ENCODE data around the gene NMUR1.

The NMUR1 gene

DNA sequence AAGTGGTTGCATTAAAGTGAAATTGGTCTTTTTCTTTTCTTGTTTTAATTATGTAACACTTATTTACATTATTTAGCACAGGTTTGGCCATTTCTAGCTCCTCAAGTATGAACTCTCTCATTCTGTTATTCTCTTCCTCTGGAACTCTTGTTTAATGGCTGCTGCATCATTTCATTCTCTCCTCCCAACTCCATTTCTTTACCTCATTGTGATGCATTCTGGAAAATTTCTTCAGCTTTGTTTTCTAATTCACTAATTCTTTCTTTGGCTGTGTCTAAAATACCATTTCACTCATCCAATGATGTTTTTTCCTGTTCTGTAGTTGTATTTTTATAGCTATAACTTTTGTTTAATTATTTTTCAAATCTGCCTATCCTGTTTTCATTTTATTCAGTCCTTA is 22.5 kb upstream of the NMUR1 start:
- no peak for DNase-seq

DNA sequence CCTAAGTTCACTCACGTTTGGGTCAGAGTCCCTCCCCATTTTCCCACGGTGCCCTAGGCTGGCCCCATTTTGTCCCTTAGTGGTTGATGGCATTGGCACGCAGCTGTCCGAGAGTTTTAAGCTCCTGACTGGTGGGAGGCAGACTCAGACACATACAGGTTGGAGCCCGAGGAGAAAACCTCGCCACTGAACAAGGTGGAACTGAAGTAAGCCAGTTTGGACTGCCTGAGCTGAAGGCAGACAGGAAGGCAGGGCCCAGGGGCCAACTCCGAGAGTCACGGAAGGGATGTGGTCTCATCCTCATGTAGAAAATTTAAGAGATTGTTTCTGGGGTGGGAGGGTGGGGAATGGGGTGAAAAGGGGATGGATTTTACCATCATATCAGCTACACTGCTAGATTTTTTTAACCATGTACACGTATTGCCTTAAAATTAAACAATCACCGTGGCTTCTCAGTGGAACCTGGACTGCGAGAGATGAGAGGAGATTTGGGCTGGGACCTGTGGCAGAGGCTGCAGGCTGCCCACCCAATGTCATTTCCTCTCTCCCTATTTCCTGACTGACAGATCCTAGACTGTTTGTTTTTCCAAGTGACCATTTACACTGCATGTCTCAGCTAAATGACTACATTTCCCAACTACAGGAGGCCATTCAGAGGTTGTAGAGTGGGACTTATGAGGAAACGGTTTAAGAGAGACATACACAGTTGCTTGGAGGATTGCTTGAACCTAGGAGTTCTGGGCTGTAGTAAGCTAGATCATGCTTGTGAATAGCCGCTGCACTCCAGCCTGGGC is 19.4 kb upstream of the NMUR1 start:
- no peak for DNase-seq

DNA sequence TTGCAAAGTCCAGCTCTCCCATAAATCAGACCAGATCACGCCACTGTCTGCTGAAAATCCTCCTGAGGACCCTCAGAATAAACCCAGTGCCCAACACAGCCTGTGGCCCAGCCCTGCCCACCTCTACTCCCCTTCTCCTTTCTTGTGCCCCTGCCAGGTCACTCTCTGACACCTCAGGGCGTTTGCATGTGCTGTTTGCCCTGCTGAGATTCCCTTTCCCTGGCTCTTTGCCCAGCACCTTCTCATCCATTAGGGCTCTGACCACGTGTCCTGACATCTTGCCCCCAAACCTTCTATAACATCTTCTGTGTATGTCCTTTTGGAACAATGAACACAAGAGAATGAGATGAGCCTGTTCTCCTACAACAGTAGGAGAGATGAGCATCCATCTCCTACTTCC is 18.5 kb upstream of the NMUR1 start:
- DNase-seq: no peak

DNA sequence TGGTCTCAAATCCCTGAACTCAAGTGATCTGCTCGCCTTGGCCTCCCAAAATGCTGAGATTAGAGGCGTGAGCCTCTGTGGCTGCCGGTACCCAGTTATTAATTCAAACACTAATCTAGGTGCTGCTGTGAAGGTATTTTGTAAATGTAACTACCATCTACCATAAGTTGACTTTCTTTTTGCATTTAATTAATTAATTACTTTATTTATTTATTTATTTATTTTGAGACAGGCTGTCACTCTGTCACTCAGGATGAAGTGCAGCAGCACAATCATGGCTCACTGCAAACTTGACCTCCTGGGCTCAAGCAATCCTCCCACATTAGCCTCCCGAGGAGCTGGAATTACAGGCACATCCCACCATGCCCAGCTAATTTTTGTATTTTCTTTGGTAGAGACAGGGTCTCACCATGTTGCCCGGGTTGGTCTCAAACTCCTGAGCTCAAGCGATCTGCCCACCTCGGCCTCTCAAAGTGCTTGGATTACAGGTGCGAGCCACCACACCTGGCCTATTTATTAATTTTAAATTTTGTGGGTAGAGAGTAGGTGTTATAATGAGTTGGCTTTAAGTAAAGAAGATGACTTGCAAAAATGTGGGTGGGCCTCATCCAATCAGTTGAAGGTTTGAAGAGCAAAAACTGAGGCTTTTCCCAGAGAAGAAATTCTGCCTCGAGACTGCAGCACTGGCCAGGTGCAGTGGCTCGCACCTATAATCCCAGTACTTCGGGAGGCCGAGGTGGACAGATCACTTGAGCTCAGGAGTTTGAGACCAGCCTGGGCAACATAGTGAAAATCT is 17.3 kb upstream of the NMUR1 start:
- DNase-seq: no peak

DNA sequence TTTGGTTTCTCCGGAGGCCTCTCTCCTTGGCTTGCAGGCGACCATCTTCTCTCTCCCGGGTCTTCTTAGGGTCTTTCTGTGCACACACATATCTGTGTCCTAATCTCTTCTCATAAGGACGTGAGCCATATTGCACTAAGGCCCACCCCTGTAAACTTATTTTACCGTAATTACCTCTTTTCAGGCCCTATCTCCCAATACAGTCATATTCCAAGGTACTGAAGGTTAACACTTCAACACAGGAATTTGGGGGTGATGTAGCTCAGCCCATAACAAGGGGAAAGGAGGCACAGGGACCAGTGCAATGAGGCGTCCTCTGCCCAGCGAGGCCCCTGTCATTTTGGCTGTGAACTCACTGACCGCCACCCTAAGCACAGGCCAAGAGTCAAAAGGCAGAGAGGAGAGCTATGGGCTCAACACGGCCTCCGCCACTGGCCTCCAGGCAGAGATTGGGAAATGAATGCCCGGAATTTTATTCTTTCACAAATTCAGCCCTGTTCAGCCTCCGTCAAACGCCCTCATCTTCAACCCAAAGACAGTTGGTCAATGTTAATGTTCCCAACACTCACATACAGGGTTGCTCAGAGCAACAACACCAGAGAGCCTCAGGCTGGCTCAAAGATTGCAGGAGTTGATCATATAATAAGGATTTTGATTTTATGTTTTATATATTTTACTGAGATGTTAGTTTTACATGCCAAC is 15.9 kb upstream of the NMUR1 start:
- DNase-seq: no peak

DNA sequence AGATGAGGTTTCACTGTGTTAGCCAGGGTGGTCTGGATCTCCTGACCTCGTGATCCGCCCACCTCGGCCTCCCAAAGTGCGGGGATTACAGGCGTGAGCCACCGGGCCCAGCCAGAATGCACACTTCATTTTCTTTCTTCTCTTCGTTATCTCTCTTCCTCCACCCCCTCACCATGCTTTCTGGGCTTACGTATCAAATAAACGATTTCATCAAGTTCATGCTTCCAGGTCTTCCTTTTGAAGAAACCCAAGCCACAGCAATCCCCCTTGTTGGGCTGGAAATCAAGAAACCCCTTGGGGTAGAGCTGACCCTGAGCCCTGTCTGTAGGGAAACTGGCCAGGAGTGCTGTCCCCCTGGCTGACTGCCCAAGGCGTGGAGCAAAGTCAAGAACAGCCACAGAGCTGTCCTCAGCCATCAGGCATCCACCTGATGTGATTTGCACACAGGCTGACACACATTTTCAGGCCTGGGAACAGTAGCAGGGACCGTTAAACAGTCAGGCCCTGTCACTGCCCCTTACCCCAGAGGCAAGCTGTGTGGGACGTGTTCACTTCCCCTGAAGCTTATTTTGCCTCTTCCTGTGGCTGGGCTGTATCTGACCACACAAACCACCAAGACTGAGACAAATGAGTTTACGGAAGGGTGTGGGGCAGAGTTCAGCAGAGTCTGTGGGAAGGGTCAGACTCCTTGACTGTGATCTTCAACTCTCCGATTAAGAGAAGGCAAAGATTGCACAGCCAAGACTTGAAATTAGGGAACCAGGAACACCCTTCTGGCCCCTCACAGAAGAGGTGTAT is 15.1 kb upstream of the NMUR1 start:
- peak; percentile 80 for DNase-seq

DNA sequence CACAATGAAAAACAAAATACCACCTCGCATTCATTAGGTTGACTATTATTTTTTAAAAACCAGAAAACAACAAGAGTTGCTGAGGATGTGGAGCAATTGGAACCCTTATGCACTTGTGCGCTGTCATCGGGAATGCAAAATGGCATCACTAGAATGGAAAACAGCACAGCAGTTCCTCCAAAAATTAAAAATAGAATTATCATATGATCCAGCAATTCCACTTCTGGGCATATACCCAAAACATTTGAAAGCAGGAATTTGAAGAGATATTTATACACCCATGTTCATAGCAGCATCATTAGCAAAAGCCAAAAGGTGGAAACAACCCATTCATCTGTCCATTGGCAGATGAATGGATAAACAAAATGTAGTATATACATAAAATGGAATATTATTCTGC is 11.9 kb upstream of the NMUR1 start:
- no peak for DNase-seq

DNA sequence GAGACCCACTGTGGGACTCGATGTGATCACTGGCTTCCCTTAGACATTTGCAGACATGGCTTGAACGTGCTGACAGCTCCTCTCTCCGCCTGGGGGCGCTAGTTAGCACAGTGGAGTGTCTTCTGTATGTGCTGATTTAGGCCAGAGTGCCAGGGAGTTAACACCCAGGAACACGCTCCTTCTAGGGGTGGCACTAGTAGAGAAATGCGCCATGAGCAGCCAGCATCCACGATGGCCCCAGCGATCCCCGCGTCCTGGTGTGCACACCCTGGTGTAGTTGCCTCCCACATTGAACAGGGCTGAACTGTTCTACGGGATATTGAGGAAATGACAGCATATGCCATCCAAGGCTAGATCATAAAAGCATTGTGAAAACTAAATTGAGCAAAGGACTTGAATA is 11.4 kb upstream of the NMUR1 start:
- no peak for DNase-seq

DNA sequence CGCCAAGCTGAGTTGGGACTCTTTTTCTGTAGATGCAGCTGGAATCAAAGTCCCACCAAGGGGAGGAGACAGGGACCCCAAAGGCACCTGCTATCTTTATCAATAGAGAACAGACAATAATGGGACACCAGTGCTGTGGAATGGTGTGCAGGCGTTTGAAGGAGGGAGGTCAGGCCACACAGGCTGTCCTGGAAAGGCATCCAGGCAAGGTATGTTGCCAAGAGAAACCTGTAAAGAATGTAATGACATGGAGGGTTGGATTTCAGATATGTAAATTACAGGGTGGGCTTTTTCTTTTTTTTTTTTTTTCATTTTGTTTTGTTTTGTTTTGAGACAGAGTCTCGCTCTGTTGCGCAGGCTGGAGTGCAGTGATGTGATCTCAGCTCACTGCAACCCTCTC is 9.7 kb upstream of the NMUR1 start:
- no peak for DNase-seq

DNA sequence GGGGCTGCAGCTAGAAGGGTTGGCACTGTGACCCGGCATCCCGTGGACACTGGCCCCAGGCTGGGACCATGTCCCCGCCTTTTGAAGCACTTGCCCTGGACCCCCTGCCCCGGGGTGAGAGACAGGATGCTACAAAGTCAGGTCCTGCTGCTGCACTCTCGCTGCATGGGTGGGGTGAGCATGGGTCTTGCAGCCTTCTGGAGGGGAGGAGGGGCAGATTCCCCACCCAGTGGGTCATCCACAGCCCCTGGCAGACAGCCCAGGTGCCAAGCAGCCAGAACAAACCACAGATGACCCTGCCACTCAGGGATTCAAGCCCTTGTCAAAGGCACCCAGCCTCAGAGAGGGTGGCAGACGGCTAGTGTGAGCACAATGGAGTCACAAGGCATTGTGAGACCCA is 5.7 kb upstream of the NMUR1 start:
- DNase-seq: no peak

DNA sequence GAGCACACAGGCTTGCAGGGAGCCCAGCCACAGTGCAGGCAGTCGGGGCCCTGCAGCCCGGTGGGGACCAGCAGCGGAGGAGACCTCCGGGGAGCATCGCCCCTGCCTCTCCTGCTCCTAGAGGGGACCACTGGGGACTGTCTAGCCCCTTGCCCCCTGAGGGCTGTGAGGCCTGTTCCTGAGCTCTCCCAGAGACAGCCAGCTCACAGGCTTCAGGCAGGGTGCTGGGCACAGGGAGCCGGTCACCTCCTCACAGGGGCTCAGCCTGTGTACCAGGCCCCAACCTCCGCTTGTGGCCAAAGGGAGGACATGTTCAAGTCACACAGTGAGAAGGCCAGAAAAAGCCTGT is 3.5 kb upstream of the NMUR1 start:
- DNase-seq: no peak

DNA sequence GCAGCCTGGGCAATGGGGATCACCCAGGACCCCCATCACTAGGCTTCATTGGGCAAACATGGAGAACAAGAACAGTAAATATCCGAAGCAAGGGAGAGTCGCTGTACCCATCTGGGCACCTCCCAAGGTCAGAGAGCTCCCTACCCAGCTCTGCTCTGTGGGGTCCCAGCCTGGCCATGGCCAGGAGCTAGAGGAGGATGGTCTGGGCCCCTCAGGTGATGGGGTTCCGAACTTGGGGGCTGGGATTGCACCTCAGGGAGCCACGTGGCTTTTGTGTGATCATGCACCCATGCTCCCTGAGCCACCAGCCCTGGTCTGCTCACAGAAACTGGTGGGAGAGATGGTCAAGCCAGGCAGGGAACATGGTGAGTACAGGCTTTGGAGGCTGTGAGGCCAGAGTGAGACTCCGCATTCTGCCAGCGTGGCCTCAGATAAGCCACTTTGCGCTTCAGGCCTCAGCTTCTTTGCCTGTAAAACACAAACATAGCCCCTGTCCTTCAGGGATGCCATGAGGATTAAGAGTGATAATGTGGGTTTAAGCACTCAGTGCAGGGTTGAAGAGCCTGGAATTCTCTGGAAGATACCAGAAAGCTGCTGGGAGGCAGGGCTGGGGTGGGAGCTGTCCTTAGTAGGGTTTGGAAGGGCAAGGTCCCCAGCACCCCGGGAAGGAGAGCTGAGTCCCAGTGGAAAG is 3.0 kb upstream of the NMUR1 start:
- DNase-seq: no peak

DNA sequence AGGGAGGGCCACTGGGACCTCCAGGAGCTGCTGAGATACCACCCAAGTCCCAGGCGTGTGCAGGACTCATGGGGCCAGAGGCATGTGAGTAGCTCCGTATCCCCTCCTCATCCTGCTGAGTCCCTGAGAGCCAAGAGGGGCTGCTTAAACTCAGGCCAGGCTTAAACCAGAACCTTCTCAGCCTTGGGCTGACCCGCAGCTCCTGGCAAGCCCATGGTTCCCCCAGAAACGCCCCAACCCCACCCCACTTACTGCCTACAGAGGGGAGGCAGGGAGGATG is 2.5 kb upstream of the NMUR1 start:
- DNase-seq: no peak

DNA sequence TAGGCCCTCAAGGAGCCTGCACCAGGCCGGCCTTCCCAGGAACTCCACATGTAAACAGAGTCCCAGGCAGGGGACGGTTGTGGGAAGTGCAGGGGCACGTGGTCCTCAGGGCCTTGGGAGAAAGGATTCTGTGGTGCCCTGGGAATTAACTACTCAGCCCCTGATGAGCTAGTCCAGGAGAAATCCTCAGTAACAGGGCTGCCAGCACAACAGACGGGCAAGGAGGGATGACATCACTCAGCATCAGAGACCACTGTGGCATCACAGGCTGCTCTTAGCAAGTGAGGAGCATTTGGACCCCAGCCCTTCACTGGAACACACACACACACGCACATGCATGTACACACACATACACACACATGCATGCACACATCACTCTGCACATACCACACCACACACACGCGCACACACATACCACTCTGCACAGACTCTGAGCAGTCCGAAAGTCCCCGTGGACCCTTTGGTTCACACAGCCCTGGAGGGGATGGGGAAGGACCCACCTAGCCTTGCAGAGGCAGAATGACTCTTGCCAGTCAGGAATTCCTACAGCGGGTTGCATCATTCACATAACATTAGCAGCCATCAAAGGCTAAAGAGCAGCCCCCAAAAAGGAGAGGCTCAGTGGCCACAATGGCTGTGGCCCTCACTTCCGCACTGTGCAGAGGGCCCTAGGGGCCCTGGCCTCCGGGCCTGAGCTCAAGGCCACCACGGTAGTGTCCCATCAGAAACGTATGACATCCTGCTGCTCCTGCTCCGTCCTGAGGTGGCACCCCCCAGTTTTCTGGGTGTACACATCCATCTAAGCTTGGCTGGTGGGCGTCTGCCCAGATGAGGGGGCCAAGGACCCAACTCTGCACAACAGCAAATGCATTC is 1.9 kb upstream of the NMUR1 start:
- no peak for DNase-seq

DNA sequence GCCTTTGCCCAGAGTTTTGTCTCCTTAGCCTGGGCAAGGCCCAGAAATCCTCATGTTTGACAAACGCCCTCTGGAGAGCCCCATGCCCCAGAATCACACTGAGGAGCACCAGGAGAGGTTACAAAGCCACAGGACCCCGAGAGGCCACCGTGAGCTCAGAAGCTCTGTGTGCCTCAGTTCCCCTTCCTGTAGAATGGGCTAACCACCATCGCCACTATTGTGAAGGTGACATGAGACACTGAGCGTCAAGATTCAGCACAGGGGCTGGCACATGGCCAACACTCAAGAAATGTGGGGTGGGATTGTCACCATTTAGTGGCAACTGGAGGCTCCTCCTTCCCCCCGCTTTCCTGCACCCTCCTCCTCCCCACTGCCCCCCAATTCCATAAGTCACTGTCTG is 1.2 kb upstream of the NMUR1 start:
- no peak for DNase-seq

DNA sequence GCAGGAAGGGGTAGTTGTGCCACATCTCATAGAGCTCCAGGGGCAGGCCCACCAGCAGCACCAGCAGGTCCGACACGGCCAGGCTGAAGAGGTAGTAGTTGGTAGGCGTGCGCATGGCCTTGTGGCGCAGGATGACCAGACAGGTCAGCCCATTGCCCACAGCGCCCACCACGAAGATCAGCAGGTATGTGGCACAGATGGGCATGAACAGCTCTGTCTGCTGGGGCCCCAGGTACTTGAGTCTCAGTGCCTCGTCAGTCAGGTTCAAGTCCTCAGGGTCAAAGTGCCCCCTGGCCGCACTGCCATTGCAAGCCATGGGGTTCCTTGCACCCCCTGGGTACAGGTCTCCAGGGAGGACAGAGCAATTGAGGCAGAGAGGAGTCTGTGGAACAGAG is 1.6 kb downstream of the NMUR1 start:
- DNase-seq: no peak

DNA sequence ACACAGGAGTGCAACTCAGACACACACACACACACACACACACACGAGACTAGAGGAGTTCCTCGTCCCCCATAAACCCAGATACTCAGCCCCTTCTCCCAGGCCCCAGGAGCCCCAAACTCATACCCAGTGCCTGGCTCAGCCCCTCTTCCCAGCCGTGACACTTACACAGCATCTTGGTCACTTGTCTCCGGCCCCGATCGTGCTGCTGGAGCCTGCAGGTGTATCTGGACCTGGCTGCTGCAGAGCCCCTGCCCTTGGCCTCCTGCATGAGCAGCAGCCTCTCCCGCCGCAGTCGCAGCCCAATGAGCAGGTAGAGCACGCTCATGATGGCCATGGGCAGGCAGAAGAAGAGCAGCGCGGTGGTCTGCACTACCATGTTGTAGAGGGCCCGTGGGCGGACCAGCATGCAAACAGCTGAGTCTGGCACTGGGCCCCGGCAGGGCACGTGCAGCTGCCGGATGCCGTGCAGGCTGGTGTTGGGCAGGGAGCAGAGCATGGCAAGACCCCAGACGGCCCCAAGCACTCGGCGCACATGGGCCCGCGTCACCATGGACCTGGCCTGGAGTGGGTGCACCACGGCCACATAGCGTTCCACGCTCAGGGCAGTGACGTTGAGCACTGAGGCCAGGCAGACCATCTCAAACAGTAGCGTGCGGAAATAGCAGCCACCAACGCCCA is 2.1 kb downstream of the NMUR1 start:
- DNase-seq: no peak

DNA sequence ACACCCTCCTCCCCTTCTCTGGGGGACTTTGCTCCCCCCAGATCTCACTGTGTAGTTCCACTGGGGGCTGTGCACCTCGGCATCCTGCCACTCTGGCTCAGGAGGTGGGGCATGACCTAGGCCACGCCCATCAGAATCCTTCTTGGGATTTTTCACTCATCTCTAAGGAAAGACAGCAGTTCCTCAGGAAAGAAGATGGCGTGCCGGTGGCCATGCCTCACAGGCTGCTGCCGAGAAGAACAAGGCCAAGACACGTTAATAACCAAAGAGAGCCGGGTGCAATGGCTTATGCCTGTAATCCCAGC is 3.2 kb downstream of the NMUR1 start:
- no peak for DNase-seq

DNA sequence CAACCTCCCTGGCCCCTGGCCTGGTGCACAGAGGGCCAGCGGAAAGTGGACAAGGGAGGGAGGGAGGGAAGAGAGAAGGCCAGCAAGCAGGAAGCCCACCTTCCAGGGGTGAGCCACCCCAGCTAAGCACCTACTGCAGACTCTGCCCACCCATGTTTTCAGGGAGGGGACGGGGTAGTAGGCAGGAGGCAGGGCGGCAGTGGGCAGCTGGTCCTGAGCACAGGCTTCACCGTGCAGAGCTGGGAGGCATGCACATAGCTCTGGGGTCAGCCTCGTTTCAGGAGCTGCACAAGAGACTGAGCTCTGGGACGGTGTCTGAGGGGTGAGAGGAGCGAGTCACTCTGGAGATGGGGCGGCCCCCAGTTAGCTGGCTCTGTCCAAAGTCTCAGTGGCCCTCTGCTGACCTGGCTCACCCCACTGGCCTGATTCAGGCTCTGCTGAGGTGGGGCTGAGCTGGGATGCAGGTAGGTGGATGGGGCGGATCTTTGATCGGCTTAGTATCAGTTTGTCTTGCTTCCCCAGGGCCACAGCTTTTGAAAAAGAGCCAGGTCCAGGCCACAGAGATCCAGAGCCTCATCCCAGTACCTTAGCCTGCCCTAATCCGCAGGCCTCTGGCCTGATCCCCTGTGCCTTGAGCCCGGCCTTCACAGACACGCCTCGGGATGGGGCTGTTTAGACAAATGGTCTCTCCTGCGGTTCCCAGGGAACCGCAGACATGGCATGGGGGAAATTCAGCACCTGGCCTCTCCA is 3.7 kb downstream of the NMUR1 start:
- DNase-seq: no peak
